Lower leg skin (tissue), 4 donors: Measurements from ENCODE around the gene SHMT1. TPM values are rescaled to one million over a fixed set of nuclear protein-coding genes. Genes with fewer than 3 reads are reported as not detected.

Experiments
- DNase-seq, 2 donors: peaks; one replicate each; pipeline ENCODE4 v3.0.0-alpha.2; 2019; ENCODE audit warnings: low spot score in 2 of 2
- H3K4me3 ChIP-seq: fragments of 200-600 bp; sonication (generic); 2 replicates; pipeline ENCODE4 v1.5.1; 2017; ENCODE audit warnings: mild to moderate bottlenecking, low read depth; ENCODE audit not compliant: poor library complexity, severe bottlenecking
- POLR2A ChIP-seq, 2 donors: fragments of 450-650 bp; IDR thresholded peaks; one replicate each; pipeline ENCODE4 v1.6.1; 2016 to 2017; ENCODE audit warnings: antibody characterized with exemption in 2 of 2, mild to moderate bottlenecking in 1 of 2, moderate library complexity in 1 of 2
- WGBS, 2 donors: methylation state at CpG; one replicate each; pipeline ENCODE4 v1.1.5; 2018; 5-methylcytosine and 5-hydroxymethylcytosine counted together
- intact Hi-C: fragments of 100-400 bp; cut with DNase I; formaldehyde crosslinking; loops from one replicate; pipeline ENCODE4 v1.15.0; 2023; ENCODE audit warnings: low total_unique reads
- total RNA-seq, 4 donors: library from RNA; depleted of rRNA; stranded (reverse); fragments of >200 nt; gene quantifications; one replicate each; pipeline ENCODE4 v1.1.0, GENCODE V29; 2016
- TF ChIP-seq, protein P1 (sequence below), 3 donors: fragments of 450-650 bp; IDR thresholded peaks; one replicate each; pipeline ENCODE4 v1.5.1; 2016; ENCODE audit warnings: antibody characterized with exemption in 3 of 3, mild to moderate bottlenecking in 3 of 3, moderate library complexity in 2 of 3

The SHMT1 gene
- total RNA-seq, 4 donors from 2014 or later, result 49.2 to 63.8 (median 54.6) TPM

DNA sequence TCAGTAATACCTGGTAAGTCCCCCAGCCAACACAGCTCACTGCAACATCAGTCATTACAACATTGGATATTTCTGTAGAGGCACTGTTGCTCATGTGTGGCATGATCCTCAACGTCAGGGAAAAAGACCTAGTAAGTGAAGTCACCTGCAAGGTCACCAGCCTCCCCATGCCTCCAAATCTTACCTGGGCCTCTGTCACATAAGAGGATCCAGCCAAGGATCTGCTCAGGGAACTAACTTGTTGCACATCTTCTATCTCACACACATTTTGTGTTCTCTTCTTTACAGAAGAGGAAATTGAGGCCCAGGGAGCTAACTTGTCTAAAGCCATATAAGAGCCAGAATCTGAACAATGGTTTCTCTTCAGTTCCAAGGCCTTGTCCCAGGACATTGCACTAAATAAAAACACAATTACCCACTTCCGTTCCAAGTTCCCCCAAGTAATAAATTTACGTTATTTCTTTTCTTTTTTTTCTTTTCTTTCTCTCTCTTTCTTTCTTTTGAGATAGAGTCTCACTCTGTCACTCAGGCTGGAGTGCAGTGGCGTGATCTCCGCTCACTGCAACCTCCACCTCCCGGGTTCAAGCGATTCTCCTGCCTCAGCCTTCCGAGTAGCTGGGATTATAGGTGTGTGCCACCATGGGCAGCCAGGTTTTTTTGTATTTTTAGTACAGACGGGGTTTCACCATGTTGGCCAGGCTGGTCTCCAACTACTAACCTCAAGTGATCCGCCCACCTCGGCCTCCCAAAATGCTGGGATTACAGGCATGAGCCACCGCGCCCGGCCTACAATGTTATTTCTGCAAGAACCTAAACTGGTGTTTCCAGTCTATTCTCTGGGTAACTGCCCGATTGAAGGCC is 1.3 kb downstream of the SHMT1 start:
- intact Hi-C loops, result no loop called here
- H3K4me3 ChIP-seq, result no peak overlapping the region
- 33 to 40% methylated on average over 15 of the region's 15 CpGs for WGBS, 2 donors
- no peak for DNase-seq
- TF ChIP-seq POLR2A (IDR thresholded peaks at IDR 0.05), result no peak
- TF ChIP-seq, protein P1, sequence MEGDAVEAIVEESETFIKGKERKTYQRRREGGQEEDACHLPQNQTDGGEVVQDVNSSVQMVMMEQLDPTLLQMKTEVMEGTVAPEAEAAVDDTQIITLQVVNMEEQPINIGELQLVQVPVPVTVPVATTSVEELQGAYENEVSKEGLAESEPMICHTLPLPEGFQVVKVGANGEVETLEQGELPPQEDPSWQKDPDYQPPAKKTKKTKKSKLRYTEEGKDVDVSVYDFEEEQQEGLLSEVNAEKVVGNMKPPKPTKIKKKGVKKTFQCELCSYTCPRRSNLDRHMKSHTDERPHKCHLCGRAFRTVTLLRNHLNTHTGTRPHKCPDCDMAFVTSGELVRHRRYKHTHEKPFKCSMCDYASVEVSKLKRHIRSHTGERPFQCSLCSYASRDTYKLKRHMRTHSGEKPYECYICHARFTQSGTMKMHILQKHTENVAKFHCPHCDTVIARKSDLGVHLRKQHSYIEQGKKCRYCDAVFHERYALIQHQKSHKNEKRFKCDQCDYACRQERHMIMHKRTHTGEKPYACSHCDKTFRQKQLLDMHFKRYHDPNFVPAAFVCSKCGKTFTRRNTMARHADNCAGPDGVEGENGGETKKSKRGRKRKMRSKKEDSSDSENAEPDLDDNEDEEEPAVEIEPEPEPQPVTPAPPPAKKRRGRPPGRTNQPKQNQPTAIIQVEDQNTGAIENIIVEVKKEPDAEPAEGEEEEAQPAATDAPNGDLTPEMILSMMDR (IDR thresholded peaks at IDR 0.05), result no peak

- TF ChIP-seq, protein P1 (IDR thresholded peaks at IDR 0.05), result no peak
- TF ChIP-seq POLR2A (IDR thresholded peaks at IDR 0.05), result no peak
- no peak overlapping the region for H3K4me3 ChIP-seq
- DNase-seq, result no peak
- 87 to 93% methylated on average over 8 of the region's 8 CpGs for WGBS, 2 donors
- intact Hi-C loops, result no loop called here
Observed at GRCh38 chr17:18360518-18360917, 2.8 kb downstream of the SHMT1 start.

- intact Hi-C loops, result no loop called here
- WGBS, 2 donors, result 82 to 85% methylated on average over 10 of the region's 10 CpGs
- TF ChIP-seq POLR2A (IDR thresholded peaks at IDR 0.05), result no peak
- TF ChIP-seq, protein P1 (IDR thresholded peaks at IDR 0.05), result no peak
- peak in 1 of 2 donors; percentile 75 for DNase-seq
- H3K4me3 ChIP-seq, result no peak overlapping the region
Observed at GRCh38 chr17:18356624-18357023, 6.7 kb downstream of the SHMT1 start.

GRCh38 chr17:18353541-18353940 is 9.8 kb downstream of the SHMT1 start:
- no peak for DNase-seq
- H3K4me3 ChIP-seq, result no peak overlapping the region
- TF ChIP-seq POLR2A (IDR thresholded peaks at IDR 0.05), result no peak
- TF ChIP-seq, protein P1 (IDR thresholded peaks at IDR 0.05), result no peak
- intact Hi-C loops, result no loop called here
- WGBS, 2 donors, result 93 to 98% methylated on average over 6 of the region's 6 CpGs

DNA sequence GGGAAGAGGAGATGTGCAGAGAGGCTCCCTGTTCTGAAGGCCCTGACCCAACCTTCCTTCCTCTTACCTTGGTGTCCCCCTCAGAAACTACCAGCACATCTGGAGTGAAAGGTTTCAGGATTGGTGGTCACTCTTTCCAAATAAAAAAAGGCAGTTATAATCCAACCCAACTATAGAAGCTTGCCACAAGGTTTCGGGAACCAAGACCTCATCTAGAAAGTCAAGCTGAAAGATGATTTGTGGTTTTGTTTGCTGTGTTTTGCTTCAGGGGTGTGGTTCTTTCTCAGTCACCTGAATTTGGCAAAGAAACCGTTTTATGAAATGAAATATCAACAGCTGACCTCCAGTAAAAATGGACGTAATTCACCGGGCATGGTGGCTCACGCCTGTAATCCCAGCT is 19.3 kb downstream of the SHMT1 start:
- intact Hi-C loops, result no loop called here
- no peak overlapping the region for H3K4me3 ChIP-seq
- 72 to 83% methylated on average over 5 of the region's 5 CpGs for WGBS, 2 donors
- TF ChIP-seq, protein P1 (IDR thresholded peaks at IDR 0.05), result no peak
- no peak for TF ChIP-seq POLR2A (IDR thresholded peaks at IDR 0.05)
- no peak for DNase-seq
